Activated naive CD8-positive, alpha-beta T cell treated with anti-CD3 and anti-CD28 coated beads, Interleukin-2, amount 50 U/mL, for 24 hours (primary cell): ENCODE results near the gene SMIM35.

ENCODE experiments used
- ATAC-seq: fragments of 150-1000 bp; cut with Tn5 transposase; one replicate; pipeline ENCODE4 v1.10.0; 2021
- DNase-seq: peaks from one replicate; pipeline ENCODE4 v3.0.0; 2021
- H3K27ac Mint-ChIP-seq: one replicate; pipeline ENCODE4 v1.8.0; 2021; ENCODE audit warnings: mild to moderate bottlenecking, mixed read lengths
- H3K27me3 Mint-ChIP-seq: one replicate; pipeline ENCODE4 v1.8.0; 2021; ENCODE audit warnings: mixed read lengths
- H3K36me3 Mint-ChIP-seq: one replicate; pipeline ENCODE4 v1.8.0; 2021; ENCODE audit warnings: low read depth, mixed read lengths
- H3K4me1 Mint-ChIP-seq: one replicate; pipeline ENCODE4 v1.8.0; 2021; ENCODE audit warnings: mixed read lengths
- H3K4me3 Mint-ChIP-seq: one replicate; pipeline ENCODE4 v1.8.0; 2021; ENCODE audit warnings: mild to moderate bottlenecking, moderate library complexity, mixed read lengths
- H3K9me3 Mint-ChIP-seq: one replicate; pipeline ENCODE4 v1.8.0; 2021; ENCODE audit warnings: mixed read lengths

The SMIM35 gene

GRCh38 chr11:118086913-118087768, at the start of gene SMIM35:
Gene SMIM35 (minus strand): TSS chr11:118086963. CDS start chr11:118086757, 206 bp downstream.
- H3K4me3 Mint-ChIP-seq = no peak within 1 kb of the TSS
- peaks cover 11% of the 10 kb centered on the region for H3K36me3 Mint-ChIP-seq
- H3K27me3 Mint-ChIP-seq = peaks cover 2% of the 10 kb centered on the region
- no peak within 1 kb of the TSS for H3K27ac Mint-ChIP-seq
- no peaks in the 10 kb centered on the region for H3K4me1 Mint-ChIP-seq
- H3K9me3 Mint-ChIP-seq = peaks cover 17% of the 10 kb centered on the region
- DNase-seq (no peak), ATAC-seq (no peak)

- H3K4me1 Mint-ChIP-seq = no peaks in the 10 kb centered on the region
- H3K27ac Mint-ChIP-seq = no peak overlapping the region
- H3K36me3 Mint-ChIP-seq = no peaks in the 10 kb centered on the region
- H3K4me3 Mint-ChIP-seq = no peak overlapping the region
- no peak for ATAC-seq
- H3K27me3 Mint-ChIP-seq = peaks cover 26% of the 10 kb centered on the region
- no peak for DNase-seq
- no peaks in the 10 kb centered on the region for H3K9me3 Mint-ChIP-seq
These were observed 49.6 kb upstream of the SMIM35 start for GRCh38 chr11:118136341-118136740.

- no peak for DNase-seq
- no peaks in the 10 kb centered on the region for H3K4me1 Mint-ChIP-seq
- peaks cover 24% of the 10 kb centered on the region for H3K27me3 Mint-ChIP-seq
- H3K36me3 Mint-ChIP-seq = no peaks in the 10 kb centered on the region
- no peak overlapping the region for H3K4me3 Mint-ChIP-seq
- no peak for ATAC-seq
- no peak overlapping the region for H3K27ac Mint-ChIP-seq
- H3K9me3 Mint-ChIP-seq = no peaks in the 10 kb centered on the region
These were observed 49.0 kb upstream of the SMIM35 start for GRCh38 chr11:118135796-118136165.

- no peaks in the 10 kb centered on the region for H3K4me1 Mint-ChIP-seq
- peaks cover 20% of the 10 kb centered on the region for H3K27me3 Mint-ChIP-seq
- no peak overlapping the region for H3K4me3 Mint-ChIP-seq
- DNase-seq (no peak), ATAC-seq (no peak)
- H3K9me3 Mint-ChIP-seq = no peaks in the 10 kb centered on the region
- no peaks in the 10 kb centered on the region for H3K36me3 Mint-ChIP-seq
- H3K27ac Mint-ChIP-seq = no peak overlapping the region
These were observed 48.5 kb upstream of the SMIM35 start for GRCh38 chr11:118135051-118135795.

- Mint-ChIP-seq H3K27ac (no peak overlapping the region), H3K9me3 (no peaks in the 10 kb centered on the region), H3K4me3 (no peak overlapping the region), H3K36me3 (no peaks in the 10 kb centered on the region), H3K27me3 (peaks cover 18% of the 10 kb centered on the region), H3K4me1 (no peaks in the 10 kb centered on the region)
- no peak for ATAC-seq
- DNase-seq = no peak
These were observed 47.1 kb upstream of the SMIM35 start for GRCh38 chr11:118133816-118134215.

GRCh38 chr11:118132385-118133151, 45.8 kb upstream of the SMIM35 start:
- DNase-seq (no peak), ATAC-seq (no peak)
- no peak overlapping the region for H3K4me3 Mint-ChIP-seq
- peaks cover 18% of the 10 kb centered on the region for H3K27me3 Mint-ChIP-seq
- H3K4me1 Mint-ChIP-seq = no peaks in the 10 kb centered on the region
- H3K9me3 Mint-ChIP-seq = no peaks in the 10 kb centered on the region
- H3K27ac Mint-ChIP-seq = no peak overlapping the region
- H3K36me3 Mint-ChIP-seq = no peaks in the 10 kb centered on the region

- DNase-seq (no peak), ATAC-seq (no peak)
- peaks cover 12% of the 10 kb centered on the region for H3K27me3 Mint-ChIP-seq
- H3K4me1 Mint-ChIP-seq = no peaks in the 10 kb centered on the region
- no peak overlapping the region for H3K27ac Mint-ChIP-seq
- no peak overlapping the region for H3K4me3 Mint-ChIP-seq
- H3K9me3 Mint-ChIP-seq = no peaks in the 10 kb centered on the region
- H3K36me3 Mint-ChIP-seq = no peaks in the 10 kb centered on the region
These were observed 42.9 kb upstream of the SMIM35 start for GRCh38 chr11:118129471-118130172.

- ATAC-seq (no peak), DNase-seq (no peak)
- Mint-ChIP-seq H3K4me1 (no peaks in the 10 kb centered on the region), H3K9me3 (no peaks in the 10 kb centered on the region), H3K4me3 (no peak overlapping the region), H3K27ac (no peak overlapping the region), H3K36me3 (no peaks in the 10 kb centered on the region), H3K27me3 (peaks cover 9% of the 10 kb centered on the region)
These were observed 42.1 kb upstream of the SMIM35 start for GRCh38 chr11:118128721-118129470.

- ATAC-seq (no peak), DNase-seq (no peak)
- peaks cover 7% of the 10 kb centered on the region for H3K27me3 Mint-ChIP-seq
- H3K9me3 Mint-ChIP-seq = no peaks in the 10 kb centered on the region
- no peak overlapping the region for H3K27ac Mint-ChIP-seq
- no peak overlapping the region for H3K4me3 Mint-ChIP-seq
- H3K4me1 Mint-ChIP-seq = no peaks in the 10 kb centered on the region
- no peaks in the 10 kb centered on the region for H3K36me3 Mint-ChIP-seq
These were observed 41.5 kb upstream of the SMIM35 start for GRCh38 chr11:118128310-118128709.

GRCh38 chr11:118126082-118126838, 39.5 kb upstream of the SMIM35 start:
- no peaks in the 10 kb centered on the region for H3K9me3 Mint-ChIP-seq
- H3K27me3 Mint-ChIP-seq = peaks cover 9% of the 10 kb centered on the region
- no peaks in the 10 kb centered on the region for H3K4me1 Mint-ChIP-seq
- no peaks in the 10 kb centered on the region for H3K36me3 Mint-ChIP-seq
- no peak overlapping the region for H3K27ac Mint-ChIP-seq
- no peak for ATAC-seq
- H3K4me3 Mint-ChIP-seq = no peak overlapping the region
- no peak for DNase-seq

GRCh38 chr11:118124929-118125535, 38.3 kb upstream of the SMIM35 start:
- H3K36me3 Mint-ChIP-seq = no peaks in the 10 kb centered on the region
- no peak overlapping the region for H3K27ac Mint-ChIP-seq
- H3K9me3 Mint-ChIP-seq = no peaks in the 10 kb centered on the region
- no peaks in the 10 kb centered on the region for H3K4me1 Mint-ChIP-seq
- ATAC-seq = no peak
- H3K27me3 Mint-ChIP-seq = peaks cover 9% of the 10 kb centered on the region
- no peak for DNase-seq
- H3K4me3 Mint-ChIP-seq = no peak overlapping the region

GRCh38 chr11:118120793-118121192, 34.0 kb upstream of the SMIM35 start:
- no peaks in the 10 kb centered on the region for H3K9me3 Mint-ChIP-seq
- no peak for DNase-seq
- H3K4me3 Mint-ChIP-seq = no peak overlapping the region
- H3K36me3 Mint-ChIP-seq = no peaks in the 10 kb centered on the region
- no peak overlapping the region for H3K27ac Mint-ChIP-seq
- no peak for ATAC-seq
- H3K27me3 Mint-ChIP-seq = peaks cover 4% of the 10 kb centered on the region
- peaks cover 2% of the 10 kb centered on the region for H3K4me1 Mint-ChIP-seq
